Activated CD4-positive, alpha-beta T cell treated with anti-CD3 and anti-CD28 coated beads, Interleukin-2, amount 10 ng/mL, durations not matched to agents 7 days and 5 days (primary cell): ENCODE data around the gene DLGAP4. TPM values are rescaled to one million over a fixed set of nuclear protein-coding genes. Genes with fewer than 3 reads are reported as not detected.

Source experiments
- CTCF ChIA-PET: fragments of 350-600 bp; sonication (Branson Sonifier 250); formaldehyde crosslinking; loops from one replicate; lab custom pipeline; 2021; ENCODE audit warnings: antibody characterized with exemption; lab: Charles Lee
- POLR2A ChIA-PET: fragments of 350-600 bp; sonication (Branson Sonifier 250); formaldehyde crosslinking; loops from one replicate; lab custom pipeline; 2021; ENCODE audit warnings: antibody characterized with exemption; lab: Charles Lee
- DNase-seq: peaks from one replicate; pipeline ENCODE4 v3.0.0-alpha.2; 2020
- H3K27ac Mint-ChIP-seq: one replicate; pipeline ENCODE4 v1.8.0; 2021; ENCODE audit warnings: mild to moderate bottlenecking, moderate library complexity, mixed read lengths
- H3K27me3 Mint-ChIP-seq: one replicate; pipeline ENCODE4 v1.8.0; 2021; ENCODE audit warnings: mixed read lengths
- H3K36me3 Mint-ChIP-seq: one replicate; pipeline ENCODE4 v1.8.0; 2021; ENCODE audit warnings: low read depth, mixed read lengths
- H3K4me1 Mint-ChIP-seq: one replicate; pipeline ENCODE4 v1.8.0; 2021; ENCODE audit warnings: mixed read lengths
- H3K4me3 Mint-ChIP-seq: one replicate; pipeline ENCODE4 v1.8.0; 2021; ENCODE audit warnings: mild to moderate bottlenecking, moderate library complexity, mixed read lengths
- H3K9me3 Mint-ChIP-seq: one replicate; pipeline ENCODE4 v1.8.0; 2021; ENCODE audit warnings: mixed read lengths
- total RNA-seq, 2 experiments: library from RNA; stranded (reverse); gene quantifications; one replicate each; pipeline ENCODE4 v1.2.3, GENCODE V29; 2021

Gene DLGAP4, protein sequence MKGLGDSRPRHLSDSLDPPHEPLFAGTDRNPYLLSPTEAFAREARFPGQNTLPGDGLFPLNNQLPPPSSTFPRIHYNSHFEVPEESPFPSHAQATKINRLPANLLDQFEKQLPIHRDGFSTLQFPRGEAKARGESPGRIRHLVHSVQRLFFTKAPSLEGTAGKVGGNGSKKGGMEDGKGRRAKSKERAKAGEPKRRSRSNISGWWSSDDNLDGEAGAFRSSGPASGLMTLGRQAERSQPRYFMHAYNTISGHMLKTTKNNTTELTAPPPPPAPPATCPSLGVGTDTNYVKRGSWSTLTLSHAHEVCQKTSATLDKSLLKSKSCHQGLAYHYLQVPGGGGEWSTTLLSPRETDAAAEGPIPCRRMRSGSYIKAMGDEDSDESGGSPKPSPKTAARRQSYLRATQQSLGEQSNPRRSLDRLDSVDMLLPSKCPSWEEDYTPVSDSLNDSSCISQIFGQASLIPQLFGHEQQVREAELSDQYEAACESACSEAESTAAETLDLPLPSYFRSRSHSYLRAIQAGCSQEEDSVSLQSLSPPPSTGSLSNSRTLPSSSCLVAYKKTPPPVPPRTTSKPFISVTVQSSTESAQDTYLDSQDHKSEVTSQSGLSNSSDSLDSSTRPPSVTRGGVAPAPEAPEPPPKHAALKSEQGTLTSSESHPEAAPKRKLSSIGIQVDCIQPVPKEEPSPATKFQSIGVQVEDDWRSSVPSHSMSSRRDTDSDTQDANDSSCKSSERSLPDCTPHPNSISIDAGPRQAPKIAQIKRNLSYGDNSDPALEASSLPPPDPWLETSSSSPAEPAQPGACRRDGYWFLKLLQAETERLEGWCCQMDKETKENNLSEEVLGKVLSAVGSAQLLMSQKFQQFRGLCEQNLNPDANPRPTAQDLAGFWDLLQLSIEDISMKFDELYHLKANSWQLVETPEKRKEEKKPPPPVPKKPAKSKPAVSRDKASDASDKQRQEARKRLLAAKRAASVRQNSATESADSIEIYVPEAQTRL
- total RNA-seq, result 10 to 100 TPM; 26.2 to 29.5 TPM

DNA sequence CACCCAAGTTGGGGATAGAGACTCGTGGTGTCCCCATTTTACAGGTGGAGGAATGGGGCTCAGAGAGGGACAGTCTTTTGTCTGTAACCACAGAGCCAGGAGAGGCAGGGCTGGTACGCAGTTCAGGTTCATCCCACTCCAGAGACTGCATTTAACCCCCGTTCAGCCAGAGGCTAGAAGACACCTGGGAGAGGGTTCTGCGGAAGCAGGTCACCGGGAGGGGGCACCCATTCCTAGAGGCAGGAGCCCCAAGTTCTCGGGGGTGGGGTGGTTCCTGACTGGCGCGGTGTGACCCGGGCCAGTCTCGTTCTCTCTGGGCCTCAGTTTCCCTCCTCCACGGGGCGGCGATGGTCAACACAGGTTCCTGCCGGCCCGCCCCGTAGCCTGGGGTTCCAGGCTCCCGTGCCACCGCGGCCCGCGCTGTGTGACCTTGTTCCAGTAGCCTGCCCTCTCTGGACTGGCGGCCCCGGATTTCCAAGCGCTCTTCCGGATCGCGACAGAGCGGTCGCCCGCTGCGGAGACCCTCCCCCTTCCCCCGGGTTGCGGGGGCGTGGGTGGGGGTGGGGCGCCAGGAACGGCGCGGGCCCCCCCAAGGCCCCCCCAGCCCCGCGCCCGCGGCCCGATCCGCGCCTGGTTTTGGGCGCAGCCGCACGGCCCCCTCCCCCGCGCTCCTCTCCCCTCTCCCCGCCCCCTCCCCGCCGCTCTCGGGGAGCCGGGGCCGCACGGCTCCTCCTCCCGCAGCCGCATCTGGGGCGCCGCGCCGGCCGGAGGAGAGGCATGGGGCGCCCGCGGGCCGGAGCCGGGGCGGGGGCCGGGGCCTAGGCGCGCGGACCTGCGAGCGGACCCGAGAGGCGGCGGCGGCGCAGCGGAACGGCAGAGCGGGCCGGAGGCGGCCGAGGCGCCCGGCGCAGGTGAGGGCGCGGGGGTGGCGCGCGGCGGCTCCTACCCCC, at the start of gene DLGAP4:
DLGAP4 (plus strand) TSS at position 738 of the 950 bp plus-strand sequence. CDS start 125,379 bp downstream, outside the sequence.
- Mint-ChIP-seq H3K27ac (no peak within 1 kb of the TSS), H3K4me1 (peaks cover 4% of the 10 kb centered on the region), H3K9me3 (no peaks in the 10 kb centered on the region), H3K4me3 (no peak within 1 kb of the TSS), H3K27me3 (peaks cover 64% of the 10 kb centered on the region), H3K36me3 (no peaks in the 10 kb centered on the region)
- ChIA-PET POLR2A (no interaction called here), CTCF (interaction anchor here (0.6 kb wide), 1 partner anchor 793 kb away, joined by 4 read pairs; no protein-coding TSS in a partner anchor)
- DNase-seq, result no peak

GRCh38 chr20:36259177-36260061, 46.7 kb upstream of the DLGAP4 start:
- H3K27ac Mint-ChIP-seq, result peak overlapping the region; percentile 4
- CTCF ChIA-PET, result no interaction called here
- H3K36me3 Mint-ChIP-seq, result peaks cover 10% of the 10 kb centered on the region

GRCh38 chr20:36260316-36260715, 45.8 kb upstream of the DLGAP4 start:
- Mint-ChIP-seq H3K4me1 (no peaks in the 10 kb centered on the region), H3K9me3 (no peaks in the 10 kb centered on the region), H3K4me3 (no peak overlapping the region), H3K36me3 (peaks cover 10% of the 10 kb centered on the region), H3K27ac (no peak overlapping the region), H3K27me3 (no peaks in the 10 kb centered on the region)
- no peak for DNase-seq
- ChIA-PET POLR2A (no interaction called here), CTCF (no interaction called here)

More at GRCh38 chr20:36259177-36260061, 46.7 kb upstream of the DLGAP4 start:
- POLR2A ChIA-PET, result no interaction called here
- H3K4me1 Mint-ChIP-seq, result no peaks in the 10 kb centered on the region
- no peak overlapping the region for H3K4me3 Mint-ChIP-seq
- no peaks in the 10 kb centered on the region for H3K27me3 Mint-ChIP-seq
- DNase-seq, result no peak
- H3K9me3 Mint-ChIP-seq, result no peaks in the 10 kb centered on the region

DNA sequence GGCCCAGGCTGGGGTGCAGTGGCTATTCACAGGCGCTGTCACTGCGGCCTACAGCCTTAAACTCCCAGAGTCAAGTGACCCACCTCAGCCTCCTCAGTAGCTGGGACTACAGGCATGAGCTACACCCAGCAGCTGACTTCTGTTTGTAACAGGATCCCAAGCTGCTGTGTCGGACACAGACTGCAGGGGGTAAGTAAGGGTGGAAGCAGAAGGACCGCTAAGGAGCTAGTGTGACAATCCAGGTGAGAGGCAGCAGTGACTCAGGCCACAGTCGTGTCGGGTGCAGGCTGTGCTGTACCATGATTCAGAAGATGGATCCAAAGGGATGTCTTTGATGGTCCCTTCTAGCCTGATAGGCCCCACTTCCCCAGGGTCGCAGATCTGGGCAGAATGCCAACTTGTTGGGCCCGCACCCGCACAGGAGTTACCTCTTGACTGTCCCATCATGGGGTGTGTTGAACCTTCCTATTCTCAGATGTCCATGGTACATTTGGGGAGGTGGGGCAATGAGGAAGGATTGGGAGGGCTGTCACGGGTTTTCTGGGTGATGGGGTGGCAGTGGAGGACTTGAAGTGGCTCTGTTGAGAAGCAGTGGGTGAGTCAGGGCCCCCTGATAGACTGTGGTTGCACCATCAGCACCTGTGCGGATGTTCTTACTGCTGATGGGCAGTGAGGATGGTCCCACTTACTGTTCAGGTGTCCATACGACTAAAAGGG, 44.6 kb upstream of the DLGAP4 start:
- Mint-ChIP-seq H3K4me1 (no peaks in the 10 kb centered on the region), H3K27ac (no peak overlapping the region), H3K36me3 (peaks cover 9% of the 10 kb centered on the region), H3K9me3 (no peaks in the 10 kb centered on the region), H3K27me3 (no peaks in the 10 kb centered on the region), H3K4me3 (no peak overlapping the region)
- POLR2A ChIA-PET, result no interaction called here
- CTCF ChIA-PET, result no interaction called here
- no peak for DNase-seq

DNA sequence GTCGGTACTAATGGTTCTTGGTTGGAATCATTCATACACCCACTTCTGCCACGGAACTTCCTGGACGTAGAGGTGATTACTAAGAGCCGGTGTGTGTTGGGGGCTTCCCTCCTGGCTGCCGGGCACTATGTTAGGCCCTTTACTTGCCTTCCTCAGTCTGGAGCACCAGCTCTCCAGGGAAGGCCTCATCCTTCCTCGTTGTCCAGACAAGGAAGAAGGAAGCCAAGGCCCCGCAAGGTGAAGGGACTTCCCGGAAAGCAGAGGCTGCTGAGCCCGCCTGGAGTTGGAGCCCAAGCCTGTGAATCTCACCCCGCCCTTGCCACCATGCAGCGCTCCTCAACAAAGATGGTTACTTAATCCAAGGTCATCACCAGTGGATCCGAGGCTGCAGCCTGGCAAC, 43.7 kb upstream of the DLGAP4 start:
- ChIA-PET POLR2A (no interaction called here), CTCF (no interaction called here)
- H3K4me1 Mint-ChIP-seq, result no peaks in the 10 kb centered on the region
- no peak for DNase-seq
- H3K27me3 Mint-ChIP-seq, result no peaks in the 10 kb centered on the region
- H3K36me3 Mint-ChIP-seq, result no peaks in the 10 kb centered on the region
- no peaks in the 10 kb centered on the region for H3K9me3 Mint-ChIP-seq
- H3K27ac Mint-ChIP-seq, result no peak overlapping the region
- no peak overlapping the region for H3K4me3 Mint-ChIP-seq

GRCh38 chr20:36264426-36265246, 41.5 kb upstream of the DLGAP4 start:
- Mint-ChIP-seq H3K27me3 (no peaks in the 10 kb centered on the region), H3K4me3 (no peak overlapping the region), H3K36me3 (no peaks in the 10 kb centered on the region), H3K4me1 (no peaks in the 10 kb centered on the region), H3K27ac (no peak overlapping the region), H3K9me3 (no peaks in the 10 kb centered on the region)
- no peak for DNase-seq
- ChIA-PET CTCF (interaction anchor here (0.6 to 1.3 kb wide), 3 partner anchors 10 to 25 kb away, joined by 3 to 4 read pairs (median 4); no protein-coding TSS in a partner anchor), POLR2A (no interaction called here)

DNA sequence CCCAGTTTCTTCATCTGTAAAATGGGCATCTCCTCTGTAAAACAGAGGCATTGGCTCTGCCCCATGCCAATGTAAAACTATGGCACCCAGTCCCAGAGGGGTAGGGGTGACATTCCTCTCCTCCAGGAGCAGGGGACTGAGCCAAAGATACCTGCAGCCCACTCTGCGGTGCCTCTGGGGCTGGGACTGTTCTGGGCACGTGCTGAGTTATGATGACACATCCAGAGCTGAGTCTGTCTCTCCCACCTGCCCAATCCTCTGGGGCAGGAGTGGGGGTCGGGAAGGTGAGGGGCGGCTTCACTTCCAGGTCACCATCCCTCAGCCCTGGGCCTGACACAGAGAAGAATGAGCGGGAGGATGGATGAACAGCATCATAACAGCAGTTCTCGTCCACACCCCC, 40.0 kb upstream of the DLGAP4 start:
- no peaks in the 10 kb centered on the region for H3K9me3 Mint-ChIP-seq
- no peaks in the 10 kb centered on the region for H3K4me1 Mint-ChIP-seq
- POLR2A ChIA-PET, result no interaction called here
- H3K27ac Mint-ChIP-seq, result no peak overlapping the region
- H3K36me3 Mint-ChIP-seq, result no peaks in the 10 kb centered on the region
- CTCF ChIA-PET, result interaction anchor here (0.6 to 1.3 kb wide), 2 partner anchors 17 to 665 kb away, joined by 3 read pairs; no protein-coding TSS in a partner anchor
- H3K27me3 Mint-ChIP-seq, result no peaks in the 10 kb centered on the region
- H3K4me3 Mint-ChIP-seq, result no peak overlapping the region
- DNase-seq, result no peak

GRCh38 chr20:36267605-36268381, 38.3 kb upstream of the DLGAP4 start:
- Mint-ChIP-seq H3K9me3 (no peaks in the 10 kb centered on the region), H3K4me1 (no peaks in the 10 kb centered on the region), H3K4me3 (no peak overlapping the region), H3K27me3 (no peaks in the 10 kb centered on the region), H3K27ac (no peak overlapping the region), H3K36me3 (no peaks in the 10 kb centered on the region)
- POLR2A ChIA-PET, result no interaction called here
- CTCF ChIA-PET, result interaction anchor here (0.6 kb wide), 1 partner anchor 20 kb away, joined by 5 read pairs; no protein-coding TSS in a partner anchor
- DNase-seq, result no peak

- Mint-ChIP-seq H3K27me3 (no peaks in the 10 kb centered on the region), H3K9me3 (no peaks in the 10 kb centered on the region), H3K27ac (no peak overlapping the region), H3K36me3 (no peaks in the 10 kb centered on the region), H3K4me1 (no peaks in the 10 kb centered on the region), H3K4me3 (no peak overlapping the region)
- ChIA-PET POLR2A (no interaction called here), CTCF (interaction anchor here (0.5 to 0.6 kb wide), 2 partner anchors 21 to 27 kb away, joined by 3 to 5 read pairs; no protein-coding TSS in a partner anchor)
- no peak for DNase-seq
These were observed 37.4 kb upstream of the DLGAP4 start for GRCh38 chr20:36268440-36269342.
